IPS-11a (cell line): ENCODE data around the gene RNF121.

Experiments used
- H3K4me3 ChIP-seq: one replicate; pipeline ENCODE4 v1.5.1; 2013; ENCODE audit warnings: low read depth, low read length, control low read depth

Gene RNF121

DNA sequence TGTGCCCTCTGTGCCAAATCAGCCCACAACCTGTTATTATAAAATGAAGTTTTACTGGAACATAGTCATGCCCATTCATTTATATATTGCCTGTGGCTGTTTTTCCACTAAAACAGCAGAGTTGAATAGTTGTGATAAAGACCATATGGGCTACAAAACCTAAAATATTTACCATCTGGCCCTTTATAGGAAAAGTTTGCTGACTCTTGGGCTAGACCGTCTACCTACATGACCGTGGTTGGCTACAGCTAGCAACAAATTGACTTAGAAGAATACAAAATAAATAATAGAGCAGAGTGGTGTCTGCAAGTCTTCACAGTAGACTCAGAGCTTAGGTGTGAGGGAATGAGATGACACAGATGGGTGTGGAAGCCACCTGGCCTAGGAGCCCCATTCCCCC, 58.7 kb downstream of the RNF121 start:
- no peak overlapping the region for H3K4me3 ChIP-seq

DNA sequence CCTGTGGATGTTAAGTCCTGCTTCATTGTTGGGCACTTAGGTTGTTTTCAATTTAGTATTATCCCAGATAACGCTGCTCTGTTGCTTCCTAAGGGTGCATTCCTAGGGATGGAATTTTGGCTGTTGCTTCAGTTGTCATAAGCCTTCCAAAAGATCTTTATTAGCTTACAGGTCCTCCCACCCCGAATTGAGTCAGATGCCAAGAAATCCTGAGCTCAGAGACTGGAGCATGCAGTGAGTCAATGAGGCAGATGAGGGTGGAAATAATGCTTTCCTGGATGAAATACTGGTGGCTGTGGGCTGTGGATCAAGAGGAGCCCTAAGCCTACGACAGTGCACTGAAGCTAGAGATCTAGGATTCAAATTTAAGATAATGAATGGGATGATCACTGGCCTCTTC, 59.2 kb downstream of the RNF121 start:
- no peak overlapping the region for H3K4me3 ChIP-seq

DNA sequence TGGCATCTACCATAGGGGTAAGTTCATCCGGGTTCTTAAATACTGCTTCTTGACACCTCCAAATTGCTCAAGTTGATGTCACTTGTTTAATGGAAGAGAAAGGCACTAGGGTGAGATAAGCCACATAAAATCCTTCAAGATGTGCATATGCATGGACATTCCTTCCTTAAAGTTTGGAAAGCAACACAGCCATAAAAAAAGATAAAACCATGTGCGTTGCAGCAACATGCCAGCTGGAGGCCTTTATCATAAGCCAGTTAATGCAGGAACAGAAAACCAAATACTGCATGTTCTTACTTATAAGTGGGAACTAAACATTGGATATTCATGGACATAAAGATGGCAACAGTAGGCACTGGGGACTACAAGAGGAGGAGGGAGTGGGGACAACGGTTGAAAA, 61.9 kb downstream of the RNF121 start:
- no peak overlapping the region for H3K4me3 ChIP-seq

DNA sequence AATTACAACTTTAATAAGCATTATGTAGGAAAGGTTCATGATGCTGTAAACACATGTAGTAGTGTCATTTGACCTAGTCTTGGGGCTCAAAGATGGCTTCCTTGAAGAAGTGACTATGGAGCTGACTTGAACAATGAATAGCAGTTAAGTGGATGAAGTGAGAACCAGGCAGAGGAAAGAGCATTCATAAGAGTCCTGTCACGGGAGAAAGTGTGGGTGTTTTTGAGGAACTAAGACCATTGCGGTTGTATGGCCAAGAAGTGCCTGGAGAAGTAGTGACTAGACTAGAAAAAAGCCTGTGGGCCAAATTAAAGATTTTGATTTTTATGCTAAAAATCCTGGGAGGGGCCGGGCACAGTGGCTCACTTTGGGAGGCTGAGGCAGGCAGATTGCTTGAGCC, 62.6 kb downstream of the RNF121 start:
- H3K4me3 ChIP-seq: no peak overlapping the region

DNA sequence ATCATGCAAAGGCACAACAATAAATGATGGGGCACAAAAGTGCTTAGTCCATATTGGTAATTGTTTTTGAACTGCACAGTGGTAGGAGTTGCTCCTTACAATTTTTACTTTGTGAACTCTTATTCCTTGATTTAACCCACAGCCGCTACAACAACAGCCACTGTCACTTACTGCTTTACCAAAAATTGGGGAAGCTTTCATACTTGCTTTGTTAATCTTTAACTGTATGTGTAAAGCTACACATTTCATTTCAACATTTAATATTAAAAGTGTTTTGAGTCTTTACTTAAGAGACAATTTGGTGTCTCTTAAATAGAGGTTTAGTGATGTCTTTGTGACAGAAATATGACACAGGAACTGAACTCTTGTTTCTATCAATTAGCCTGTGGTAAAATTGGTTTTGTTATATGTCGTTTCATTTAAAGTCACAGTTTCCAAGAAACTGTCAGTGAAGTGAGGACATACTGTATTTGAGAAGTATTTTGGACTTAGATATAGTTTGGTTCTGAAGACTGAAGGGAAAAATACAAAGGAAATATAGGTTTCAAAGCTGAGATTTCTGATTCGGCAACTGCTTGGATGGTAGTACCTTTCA, 63.4 kb downstream of the RNF121 start:
- no peak overlapping the region for H3K4me3 ChIP-seq

DNA sequence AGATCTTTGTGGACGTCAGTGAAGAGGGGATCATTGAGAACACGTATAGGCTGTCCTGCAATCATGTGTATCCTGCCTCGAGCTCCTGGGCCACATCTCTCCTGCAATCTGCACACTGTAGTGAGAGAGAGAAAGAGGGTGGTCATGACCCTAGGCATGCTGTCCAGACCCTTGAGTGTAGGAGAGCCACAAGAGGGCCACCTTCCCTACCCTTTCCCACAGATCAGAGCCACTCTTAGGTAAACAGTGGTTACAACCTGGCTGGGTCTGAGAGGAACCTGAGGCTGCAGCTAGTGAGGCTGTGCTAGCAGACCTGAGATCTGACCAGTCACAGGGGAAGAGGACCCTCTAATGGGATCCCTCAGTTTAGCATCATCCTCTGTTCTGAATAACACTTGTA, 65.9 kb downstream of the RNF121 start:
- no peak overlapping the region for H3K4me3 ChIP-seq

DNA sequence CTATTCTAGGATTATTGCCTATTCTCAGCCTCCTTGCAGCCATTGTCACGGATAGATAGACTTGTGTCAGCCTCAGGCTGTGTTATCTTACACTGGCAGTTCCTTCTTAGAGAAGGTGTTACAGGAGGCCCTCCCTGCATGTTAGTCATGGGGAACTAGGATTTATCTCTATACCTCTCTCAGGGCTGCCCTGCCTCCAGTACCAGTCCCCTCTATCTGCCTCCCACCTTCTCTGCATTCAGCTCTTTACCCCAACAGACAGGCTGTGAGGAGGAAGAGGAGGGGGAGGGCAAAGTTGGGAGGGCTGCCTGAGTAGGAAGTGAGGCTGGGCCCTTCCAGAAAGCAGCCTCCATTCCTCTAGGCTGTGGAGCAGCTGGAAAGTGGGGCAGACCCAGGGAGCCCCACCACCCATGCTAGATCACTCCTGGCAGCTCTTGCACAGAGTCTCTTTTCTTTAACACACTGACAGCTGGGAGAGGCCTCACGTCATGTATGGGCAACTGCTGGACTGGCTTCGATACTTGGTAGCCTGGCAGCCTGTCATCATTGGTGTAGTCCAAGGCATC, 67.0 kb downstream of the RNF121 start:
- no peak overlapping the region for H3K4me3 ChIP-seq

DNA sequence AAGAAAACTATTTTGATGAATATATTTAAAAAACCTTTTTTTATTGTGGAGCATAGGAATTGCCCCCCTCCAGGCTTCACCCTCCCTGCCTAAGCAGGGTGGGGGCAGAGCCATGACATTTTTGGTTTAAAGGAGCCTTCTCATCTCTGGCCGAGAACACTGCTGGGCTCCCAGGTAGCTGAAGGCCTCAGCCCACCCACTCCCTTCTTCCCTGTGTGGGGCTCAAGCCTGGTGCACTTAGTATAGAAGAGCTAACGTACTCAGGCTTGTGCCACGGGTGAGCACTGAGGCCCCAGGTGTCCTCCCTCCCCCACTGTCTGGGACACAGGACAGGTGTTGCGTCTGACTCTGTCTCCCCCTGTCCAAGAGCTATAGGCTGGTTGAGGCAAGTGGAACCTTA, 67.7 kb downstream of the RNF121 start:
- no peak overlapping the region for H3K4me3 ChIP-seq

DNA sequence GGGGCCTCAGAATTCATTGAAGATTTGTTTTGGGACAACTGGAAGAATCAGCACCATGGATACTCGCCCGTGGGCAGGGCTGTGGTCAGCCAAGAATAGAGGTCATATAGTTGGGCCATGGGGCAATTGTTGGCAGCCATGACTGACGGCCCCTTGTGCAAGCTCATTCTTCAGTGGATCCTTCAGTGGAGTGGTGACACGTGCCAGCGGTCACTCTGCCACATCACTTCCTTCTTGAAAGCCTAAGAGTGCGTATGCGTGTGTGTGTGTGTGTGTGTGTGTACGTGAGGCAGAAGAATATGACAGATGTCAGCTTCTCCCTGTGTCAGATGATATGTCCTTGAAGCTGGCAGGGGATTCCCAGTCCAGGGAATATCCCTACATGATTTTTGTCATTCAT, 68.1 kb downstream of the RNF121 start:
- H3K4me3 ChIP-seq: no peak overlapping the region

DNA sequence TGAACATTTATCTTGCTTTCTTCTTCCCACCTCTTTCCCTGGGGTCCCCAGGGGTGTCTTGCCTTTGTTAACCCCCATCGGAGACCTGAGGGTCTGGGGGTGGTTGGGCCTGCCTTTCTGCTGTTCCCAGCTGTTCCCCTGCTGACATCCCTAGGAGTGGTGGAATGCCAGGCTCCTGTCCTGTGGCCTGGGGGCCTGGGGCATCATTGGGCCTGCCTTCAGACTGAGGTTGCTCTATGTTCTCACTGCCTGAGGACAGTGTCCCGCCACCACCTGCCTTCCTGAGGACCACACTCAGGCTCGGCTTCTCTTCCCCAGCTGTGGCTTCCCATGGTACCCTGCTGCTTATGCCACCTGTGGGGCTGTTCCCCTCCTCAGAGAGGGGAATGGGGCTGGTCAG, 68.7 kb downstream of the RNF121 start:
- no peak overlapping the region for H3K4me3 ChIP-seq

DNA sequence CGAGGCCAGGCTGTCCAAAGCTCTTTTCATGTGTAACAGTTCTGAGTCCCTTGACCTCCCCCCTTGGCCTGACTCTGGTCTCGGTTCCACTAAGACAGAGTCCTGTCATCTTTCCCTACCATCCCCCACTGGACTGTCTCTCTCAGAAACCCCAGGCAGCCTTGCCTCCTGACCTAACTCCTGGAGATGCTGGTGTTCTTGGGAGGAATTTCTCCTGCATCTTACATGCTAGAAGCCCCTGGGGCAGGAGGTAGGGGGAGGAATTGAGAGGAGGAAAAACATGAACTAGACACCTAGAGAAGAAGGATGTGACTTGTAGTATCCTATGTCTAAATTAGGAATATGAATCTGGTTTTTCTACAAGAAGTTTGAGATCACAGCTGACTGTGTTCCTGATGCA, 69.2 kb downstream of the RNF121 start:
- H3K4me3 ChIP-seq: no peak overlapping the region

DNA sequence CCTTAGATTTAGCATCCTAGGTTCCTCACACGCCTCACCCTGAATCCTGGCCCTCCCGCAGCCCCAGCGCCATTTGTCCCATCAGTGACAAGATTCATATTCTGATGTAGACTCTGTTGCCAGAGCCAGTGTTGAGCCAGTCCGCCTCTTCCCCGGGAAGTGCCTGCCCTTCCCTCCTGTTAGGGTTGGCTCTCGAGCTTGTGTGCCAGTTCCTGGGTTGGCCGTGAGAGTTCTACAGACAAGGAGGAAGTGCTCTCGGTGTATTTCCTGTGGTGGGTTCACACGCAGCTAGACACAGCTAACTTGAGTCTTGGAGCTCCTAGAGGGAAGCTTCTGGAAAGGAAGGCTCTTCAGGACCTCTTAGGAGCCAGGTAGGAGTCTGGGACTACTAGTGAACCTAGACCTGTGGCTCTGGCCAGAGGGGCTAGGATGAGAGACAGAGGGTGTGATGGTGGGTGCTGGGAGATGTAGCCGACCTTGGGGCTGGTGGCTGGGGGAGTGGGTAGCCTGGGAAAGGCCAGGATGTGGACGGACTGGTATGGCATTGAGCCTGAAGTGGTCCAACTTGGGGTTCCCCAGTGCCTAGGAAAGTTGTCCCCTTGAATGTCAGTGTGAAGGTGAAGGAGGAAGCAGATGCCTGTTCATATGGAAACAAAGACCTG, 69.9 kb downstream of the RNF121 start, which contains the start of gene IL18BP:
TSS of gene IL18BP (plus strand) at position 261 of the 662 bp plus-strand sequence. CDS start 1,076 bp downstream, outside the sequence.
- no peak within 1 kb of the TSS for H3K4me3 ChIP-seq

DNA sequence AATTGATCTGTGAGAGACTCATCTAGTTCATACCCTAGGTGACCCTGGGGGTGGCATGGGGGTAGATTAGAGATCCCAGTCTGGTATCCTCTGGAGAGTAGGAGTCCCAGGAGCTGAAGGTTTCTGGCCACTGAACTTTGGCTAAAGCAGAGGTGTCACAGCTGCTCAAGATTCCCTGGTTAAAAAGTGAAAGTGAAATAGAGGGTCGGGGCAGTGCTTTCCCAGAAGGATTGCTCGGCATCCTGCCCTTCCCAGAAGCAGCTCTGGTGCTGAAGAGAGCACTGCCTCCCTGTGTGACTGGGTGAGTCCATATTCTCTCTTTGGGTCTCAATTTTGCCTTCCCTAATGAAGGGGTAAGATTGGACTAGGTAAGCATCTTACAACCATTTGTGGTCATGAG, 70.5 kb downstream of the RNF121 start:
- H3K4me3 ChIP-seq: no peak overlapping the region

DNA sequence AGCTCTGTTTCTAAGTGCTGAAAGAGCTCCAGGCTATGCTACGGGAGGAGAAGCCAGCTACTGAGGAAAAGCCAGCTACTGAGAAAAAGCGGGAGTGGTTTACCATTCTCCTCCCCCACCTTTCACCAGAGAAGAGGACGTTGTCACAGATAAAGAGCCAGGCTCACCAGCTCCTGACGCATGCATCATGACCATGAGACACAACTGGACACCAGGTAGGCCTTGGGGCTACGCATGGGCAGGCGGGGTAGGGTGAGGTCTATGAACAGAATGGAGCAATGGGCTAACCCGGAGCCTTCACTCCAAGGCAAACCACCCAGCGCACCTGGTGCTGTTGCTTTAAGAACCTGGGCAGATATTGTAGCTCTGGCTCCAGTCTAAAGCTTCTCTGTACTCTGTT, 71.0 kb downstream of the RNF121 start:
- H3K4me3 ChIP-seq: no peak overlapping the region

DNA sequence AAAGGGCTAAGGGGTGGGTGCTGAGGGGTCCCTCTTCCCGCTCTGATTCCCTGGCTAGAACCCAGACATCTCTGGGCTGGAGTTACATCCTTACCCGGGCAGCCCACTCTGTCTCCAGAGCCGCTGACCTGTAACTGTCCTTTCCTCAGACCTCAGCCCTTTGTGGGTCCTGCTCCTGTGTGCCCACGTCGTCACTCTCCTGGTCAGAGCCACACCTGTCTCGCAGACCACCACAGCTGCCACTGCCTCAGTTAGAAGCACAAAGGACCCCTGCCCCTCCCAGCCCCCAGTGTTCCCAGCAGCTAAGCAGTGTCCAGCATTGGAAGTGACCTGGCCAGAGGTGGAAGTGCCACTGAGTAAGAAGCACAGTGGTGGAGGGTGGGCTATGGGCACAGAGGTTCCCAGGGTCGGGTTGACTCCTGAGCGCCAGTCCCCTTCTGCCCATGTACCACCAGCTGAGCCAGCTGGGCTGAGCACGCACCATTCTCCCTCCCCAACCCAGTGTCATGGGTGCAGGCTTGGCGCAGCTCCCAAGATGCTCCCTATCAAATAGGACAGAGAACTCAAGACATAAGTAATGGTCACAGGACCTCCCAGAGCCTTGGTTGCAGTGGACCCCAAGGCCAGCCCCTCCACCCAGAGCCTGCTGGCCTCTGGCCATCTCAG, 71.5 kb downstream of the RNF121 start:
- no peak overlapping the region for H3K4me3 ChIP-seq

DNA sequence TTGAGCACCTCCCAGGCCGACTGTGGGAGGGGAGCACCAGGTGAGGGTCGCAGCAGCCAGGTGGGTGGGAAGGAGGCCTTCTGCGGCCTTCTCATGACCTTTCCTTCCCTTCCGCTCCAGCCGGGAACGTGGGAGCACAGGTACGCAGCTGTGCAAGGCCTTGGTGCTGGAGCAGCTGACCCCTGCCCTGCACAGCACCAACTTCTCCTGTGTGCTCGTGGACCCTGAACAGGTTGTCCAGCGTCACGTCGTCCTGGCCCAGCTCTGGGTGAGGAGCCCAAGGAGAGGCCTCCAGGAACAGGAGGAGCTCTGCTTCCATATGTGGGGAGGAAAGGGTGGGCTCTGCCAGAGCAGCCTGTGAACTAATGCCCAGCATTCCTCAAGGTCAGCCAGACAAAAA, 72.4 kb downstream of the RNF121 start:
- no peak overlapping the region for H3K4me3 ChIP-seq

DNA sequence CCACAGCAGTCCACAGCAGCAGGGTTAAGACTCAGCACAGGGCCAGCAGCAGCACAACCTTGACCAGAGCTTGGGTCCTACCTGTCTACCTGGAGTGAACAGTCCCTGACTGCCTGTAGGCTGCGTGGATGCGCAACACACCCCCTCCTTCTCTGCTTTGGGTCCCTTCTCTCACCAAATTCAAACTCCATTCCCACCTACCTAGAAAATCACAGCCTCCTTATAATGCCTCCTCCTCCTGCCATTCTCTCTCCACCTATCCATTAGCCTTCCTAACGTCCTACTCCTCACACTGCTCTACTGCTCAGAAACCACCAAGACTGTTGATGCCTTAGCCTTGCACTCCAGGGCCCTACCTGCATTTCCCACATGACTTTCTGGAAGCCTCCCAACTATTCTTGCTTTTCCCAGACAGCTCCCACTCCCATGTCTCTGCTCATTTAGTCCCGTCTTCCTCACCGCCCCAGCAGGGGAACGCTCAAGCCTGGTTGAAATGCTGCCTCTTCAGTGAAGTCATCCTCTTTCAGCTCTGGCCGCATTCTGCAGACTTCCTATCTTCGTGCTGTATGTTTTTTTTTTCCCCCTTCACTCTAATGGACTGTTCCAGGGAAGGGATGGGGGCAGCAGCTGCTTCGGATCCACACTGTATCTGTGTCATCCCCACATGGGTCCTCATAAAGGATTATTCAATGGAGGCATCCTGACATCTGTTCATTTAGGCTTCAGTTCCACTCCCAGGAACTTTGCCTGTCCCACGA, 73.2 kb downstream of the RNF121 start:
- no peak overlapping the region for H3K4me3 ChIP-seq

DNA sequence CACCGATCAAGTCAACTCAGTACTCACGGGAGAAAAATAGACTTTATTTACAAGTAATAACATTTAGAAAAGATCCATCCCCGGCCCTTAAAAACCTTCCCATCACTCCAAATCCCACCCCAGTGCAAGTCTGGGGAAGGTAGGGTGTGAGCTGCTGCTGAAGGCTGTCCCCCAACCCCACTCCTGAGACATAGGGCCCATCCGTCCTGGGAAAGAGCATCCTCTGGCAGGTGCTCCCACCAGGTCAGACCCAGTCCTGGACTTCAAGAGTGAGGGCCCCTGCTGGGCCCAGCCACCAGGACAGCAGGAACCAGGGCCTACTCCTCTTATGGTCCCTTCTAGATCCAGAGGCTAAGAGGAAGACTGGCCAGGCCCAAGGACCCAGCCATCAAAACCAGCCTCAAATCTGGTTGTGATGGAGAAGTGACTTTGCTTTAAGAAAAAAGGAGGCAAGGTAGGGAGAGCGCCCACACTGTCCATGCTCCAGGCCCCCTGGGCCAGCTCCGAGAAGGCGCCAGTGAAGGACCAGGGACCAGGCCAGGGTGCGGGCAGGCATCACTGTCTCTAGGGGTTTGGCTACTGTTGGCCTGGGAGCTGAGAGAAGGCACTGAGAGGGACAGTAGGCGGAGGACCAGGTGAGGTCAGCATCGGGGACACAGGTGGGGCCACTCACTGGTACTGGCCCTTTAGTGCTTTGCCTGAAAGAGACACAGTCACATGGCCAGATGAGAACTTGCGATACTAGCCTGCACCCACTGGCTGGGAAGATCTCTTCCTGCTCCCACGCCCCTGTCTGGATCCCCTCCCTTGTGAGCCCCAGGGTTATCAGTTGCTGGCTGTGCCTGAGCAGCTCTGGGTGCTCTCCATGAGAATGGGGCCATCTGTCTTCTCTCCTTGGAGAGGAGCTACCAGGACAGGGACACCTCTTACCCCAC, 74.3 kb downstream of the RNF121 start:
- no peak overlapping the region for H3K4me3 ChIP-seq

DNA sequence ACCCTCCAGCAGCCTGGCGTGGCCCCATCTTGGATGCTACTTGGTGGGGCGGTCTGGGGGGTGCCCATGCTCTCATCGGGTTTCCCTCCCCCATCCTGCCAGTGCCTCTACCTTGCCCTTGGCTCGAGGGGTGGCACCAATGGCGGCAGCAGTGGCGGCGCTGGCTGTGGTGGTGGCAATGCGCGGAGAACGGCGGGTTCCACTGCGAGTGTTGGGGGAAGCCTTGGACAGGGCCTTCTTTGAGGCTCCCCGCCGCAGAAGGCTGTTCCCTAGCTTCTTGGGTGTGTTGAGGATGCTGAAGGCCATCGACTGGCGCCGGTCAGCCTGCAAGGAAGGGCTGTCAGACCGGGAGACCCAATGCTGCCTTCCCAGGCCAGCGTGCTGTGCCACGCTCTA, 74.9 kb downstream of the RNF121 start:
- no peak overlapping the region for H3K4me3 ChIP-seq
